Thymus (tissue), 11 donors: ENCODE results near the gene MAPT. TPM values are rescaled to one million over a fixed set of nuclear protein-coding genes. Genes with fewer than 3 reads are reported as not detected.

Experiments
- DNase-seq, 9 donors: peaks; one replicate each; pipeline ENCODE4 v3.0.0-alpha.2; 2013; ENCODE audit warnings: low spot score in 9 of 9, low read depth in 6 of 9, missing footprints in 1 of 9
- H3K27ac ChIP-seq, 2 donors: one replicate each; pipeline ENCODE4 v1.5.1; 2013; ENCODE audit warnings: control low read depth in 1 of 2, low read depth in 1 of 2, low read length in 1 of 2, mild to moderate bottlenecking in 1 of 2, moderate library complexity in 1 of 2
- H3K27me3 ChIP-seq, 2 donors: one replicate each; pipeline ENCODE4 v1.5.1; 2013; ENCODE audit warnings: low read length in 1 of 2; ENCODE audit not compliant: control insufficient read depth in 2 of 2, insufficient read depth in 1 of 2
- H3K36me3 ChIP-seq, 2 donors: one replicate each; pipeline ENCODE4 v1.5.1; 2013; ENCODE audit warnings: low read length in 1 of 2, mild to moderate bottlenecking in 1 of 2, moderate library complexity in 1 of 2; ENCODE audit not compliant: control insufficient read depth in 2 of 2, insufficient read depth in 2 of 2
- H3K4me1 ChIP-seq, 2 donors: one replicate each; pipeline ENCODE4 v1.5.1; 2013; ENCODE audit warnings: low read length in 2 of 2; ENCODE audit not compliant: control insufficient read depth in 2 of 2, insufficient read depth in 2 of 2
- H3K4me3 ChIP-seq, 2 donors: one replicate each; pipeline ENCODE4 v1.5.1; 2013; ENCODE audit warnings: low read length in 2 of 2, control low read depth in 1 of 2, mild to moderate bottlenecking in 1 of 2
- H3K9me3 ChIP-seq, 2 donors: one replicate each; pipeline ENCODE4 v1.5.1; 2013; ENCODE audit warnings: low read length in 1 of 2, mild to moderate bottlenecking in 1 of 2; ENCODE audit not compliant: control insufficient read depth in 2 of 2, insufficient read depth in 1 of 2
- WGBS: extraction: QIAGEN DNeasy Blood & Tissue Kit; methylation state at CpG from one replicate; pipeline ENCODE4 v1.1.7; 2013; 5-methylcytosine and 5-hydroxymethylcytosine counted together
- polyA plus RNA-seq: library from polyadenylated mRNA; stranded (reverse); fragments of 200-250 nt; gene quantifications from one replicate; pipeline ENCODE4 v1.2.3, GENCODE V29; 2013
- total RNA-seq: library from RNA; stranded (reverse); fragments of 120-200 nt; gene quantifications from one replicate; pipeline ENCODE4 v1.2.4, GENCODE V29; 2013
- donor health status: healthy.

The MAPT gene
- total and polyA plus RNA-seq, 2 donors: 0.57 to 0.84 TPM

DNA sequence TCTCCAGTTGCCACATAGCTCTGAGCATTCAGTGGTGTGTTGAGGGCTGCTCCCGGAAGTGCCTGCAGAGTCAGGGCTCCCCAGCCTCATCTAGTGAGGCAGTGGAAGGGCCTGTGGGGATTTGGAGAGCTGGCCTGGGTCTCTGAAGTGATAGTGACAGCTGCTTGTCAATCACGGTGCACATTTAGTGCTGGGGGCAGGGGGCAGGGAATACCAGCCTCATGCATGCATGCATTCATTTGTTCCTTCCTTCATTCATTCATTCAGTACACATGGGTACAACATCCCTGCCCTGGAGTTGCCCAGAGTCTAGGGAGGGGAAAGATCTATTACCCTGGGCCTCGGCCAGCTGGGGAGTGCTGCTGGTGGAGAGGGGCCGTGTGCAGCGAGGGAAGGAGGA, 93.4 kb downstream of the MAPT start:
- Histone ChIP-seq H3K27me3 (peaks cover 0 to 10% of the 10 kb centered on the region in 2 donors), H3K9me3 (no peaks in the 10 kb centered on the region), H3K4me3 (no peak overlapping the region), H3K4me1 (no peaks in the 10 kb centered on the region), H3K36me3 (no peaks in the 10 kb centered on the region), H3K27ac (no peak overlapping the region)
- WGBS: 95% methylated on average over 5 of the region's 5 CpGs
- DNase-seq: no peak

- no peaks in the 10 kb centered on the region for H3K4me1 ChIP-seq
- no peak overlapping the region for H3K4me3 ChIP-seq
- H3K27me3 ChIP-seq: peaks cover 0 to 7% of the 10 kb centered on the region in 2 donors
- H3K9me3 ChIP-seq: no peaks in the 10 kb centered on the region
- DNase-seq: no peak
- H3K36me3 ChIP-seq: no peaks in the 10 kb centered on the region
- H3K27ac ChIP-seq: no peak overlapping the region
- WGBS: 90% methylated on average over 3 of the region's 3 CpGs
These were observed 95.4 kb downstream of the MAPT start for GRCh38 chr17:45989759-45990158.

DNA sequence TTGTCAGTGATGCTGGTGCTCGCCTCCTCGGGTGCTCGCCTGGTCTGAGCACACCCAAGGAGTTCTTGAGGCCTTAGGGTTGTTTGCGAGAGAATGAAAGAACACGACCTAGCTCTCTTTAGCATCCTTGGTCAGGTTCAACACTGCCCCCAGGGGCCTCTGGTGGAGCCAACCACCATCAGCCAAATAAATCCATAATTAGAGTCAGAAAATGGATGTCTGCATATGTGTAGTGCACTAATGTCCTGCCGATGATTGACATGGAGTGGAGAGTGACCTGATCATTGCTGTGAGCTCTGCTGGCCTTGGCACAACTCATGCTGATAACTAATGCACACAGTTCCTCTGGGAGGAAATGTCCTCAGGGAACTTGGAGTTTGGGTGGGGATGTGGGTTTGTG, 96.5 kb downstream of the MAPT start:
- Histone ChIP-seq H3K9me3 (no peaks in the 10 kb centered on the region), H3K4me1 (no peaks in the 10 kb centered on the region), H3K27ac (no peak overlapping the region), H3K27me3 (peaks cover 0 to 9% of the 10 kb centered on the region in 2 donors), H3K4me3 (no peak overlapping the region), H3K36me3 (no peaks in the 10 kb centered on the region)
- 94% methylated on average over 6 of the region's 6 CpGs for WGBS
- no peak for DNase-seq

- Histone ChIP-seq H3K4me1 (no peaks in the 10 kb centered on the region), H3K27me3 (peaks cover 0 to 5% of the 10 kb centered on the region in 2 donors), H3K4me3 (no peak overlapping the region), H3K36me3 (no peaks in the 10 kb centered on the region), H3K27ac (no peak overlapping the region), H3K9me3 (no peaks in the 10 kb centered on the region)
- whole genome bisulfite sequencing: 88% methylated on average over 10 of the region's 10 CpGs
- DNase-seq: no peak
These were observed 97.0 kb downstream of the MAPT start for GRCh38 chr17:45991341-45991740.

GRCh38 chr17:45992175-45992574, 97.8 kb downstream of the MAPT start:
- peaks cover 0 to 4% of the 10 kb centered on the region in 2 donors for H3K27me3 ChIP-seq
- H3K9me3 ChIP-seq: no peaks in the 10 kb centered on the region
- no peak for DNase-seq
- H3K27ac ChIP-seq: no peak overlapping the region
- H3K4me3 ChIP-seq: no peak overlapping the region
- 92% methylated on average over 6 of the region's 6 CpGs for WGBS
- no peaks in the 10 kb centered on the region for H3K36me3 ChIP-seq
- H3K4me1 ChIP-seq: no peaks in the 10 kb centered on the region

DNA sequence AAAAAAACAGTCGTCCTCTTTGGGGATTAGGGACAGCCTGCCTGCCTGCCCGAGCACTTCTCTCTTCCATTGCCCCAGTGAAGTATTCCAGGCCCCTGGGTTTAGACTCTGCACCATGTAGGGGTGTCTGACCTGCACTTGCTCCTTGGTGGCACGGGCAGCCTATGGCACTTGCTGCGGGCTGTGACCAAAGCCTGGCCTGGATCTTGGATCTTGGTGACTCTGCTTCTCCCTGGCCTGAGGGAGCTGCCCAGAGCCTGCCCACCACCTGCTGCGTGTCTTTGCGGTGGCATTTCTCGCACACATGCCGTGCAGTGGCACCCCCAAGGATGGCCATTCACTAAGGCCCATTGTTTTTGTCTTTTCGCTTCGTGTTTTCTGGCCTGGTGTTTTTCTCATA, 98.5 kb downstream of the MAPT start:
- no peaks in the 10 kb centered on the region for H3K4me1 ChIP-seq

GRCh38 chr17:45993962-45994627, 99.7 kb downstream of the MAPT start:
- H3K27ac ChIP-seq: no peak overlapping the region
- H3K36me3 ChIP-seq: no peaks in the 10 kb centered on the region
- H3K9me3 ChIP-seq: no peaks in the 10 kb centered on the region
- no peaks in the 10 kb centered on the region for H3K4me1 ChIP-seq
- H3K4me3 ChIP-seq: no peak overlapping the region
- no peak for DNase-seq
- peaks cover 0 to 2% of the 10 kb centered on the region in 2 donors for H3K27me3 ChIP-seq
- WGBS: 93% methylated on average over 16 of the region's 16 CpGs

More for the DNA sequence above, 98.5 kb downstream of the MAPT start:
- peaks cover 0 to 4% of the 10 kb centered on the region in 2 donors for H3K27me3 ChIP-seq
- no peaks in the 10 kb centered on the region for H3K36me3 ChIP-seq
- DNase-seq: no peak
- WGBS: 95% methylated on average over 10 of the region's 10 CpGs
- no peak overlapping the region for H3K27ac ChIP-seq
- no peaks in the 10 kb centered on the region for H3K9me3 ChIP-seq
- H3K4me3 ChIP-seq: no peak overlapping the region

- Histone ChIP-seq H3K4me3 (no peak overlapping the region), H3K4me1 (no peaks in the 10 kb centered on the region), H3K27ac (no peak overlapping the region), H3K27me3 (peaks cover 0 to 2% of the 10 kb centered on the region in 2 donors), H3K36me3 (no peaks in the 10 kb centered on the region), H3K9me3 (no peaks in the 10 kb centered on the region)
- WGBS: 98% methylated on average over 8 of the region's 8 CpGs
- DNase-seq: no peak
These were observed 100.6 kb downstream of the MAPT start for GRCh38 chr17:45994987-45995386.

DNA sequence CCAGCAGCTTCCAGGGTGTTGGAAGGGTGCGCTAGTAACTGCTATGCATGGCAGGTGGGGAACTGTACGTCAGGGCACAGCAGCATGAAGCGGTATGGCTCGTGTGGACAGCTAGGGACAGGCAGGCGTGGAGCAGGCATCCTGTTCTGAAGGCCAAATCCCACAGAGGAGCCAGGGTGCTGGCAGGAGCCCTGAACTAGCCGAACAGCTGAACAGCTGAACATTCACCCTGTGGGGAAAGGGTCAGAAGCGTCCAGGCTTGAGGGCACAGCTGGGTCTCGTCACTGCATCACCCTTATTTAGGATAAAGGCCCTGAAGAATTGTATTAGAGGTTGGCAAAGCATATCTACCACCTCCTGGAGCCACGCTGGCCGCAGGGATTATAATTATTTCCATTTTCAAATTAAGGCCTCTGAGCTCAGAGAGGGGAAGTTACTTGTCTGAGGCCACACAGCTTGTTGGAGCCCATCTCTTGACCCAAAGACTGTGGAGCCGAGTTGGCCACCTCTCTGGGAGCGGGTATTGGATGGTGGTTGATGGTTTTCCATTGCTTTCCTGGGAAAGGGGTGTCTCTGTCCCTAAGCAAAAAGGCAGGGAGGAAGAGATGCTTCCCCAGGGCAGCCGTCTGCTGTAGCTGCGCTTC, 101.4 kb downstream of the MAPT start:
- H3K36me3 ChIP-seq: no peaks in the 10 kb centered on the region
- no peak overlapping the region for H3K4me3 ChIP-seq
- H3K4me1 ChIP-seq: no peaks in the 10 kb centered on the region
- H3K27ac ChIP-seq: no peak overlapping the region
- peaks cover 0 to 2% of the 10 kb centered on the region in 2 donors for H3K27me3 ChIP-seq
- H3K9me3 ChIP-seq: no peaks in the 10 kb centered on the region
- DNase-seq: no peak
- 92% methylated on average over 14 of the region's 14 CpGs for WGBS
